ENCODE data around the gene WIPF1. TPM values are rescaled to one million over a fixed set of nuclear protein-coding genes. Genes with fewer than 3 reads are reported as not detected.

Gene WIPF1
- total RNA-seq, 1 experiment from 2014 or later, result 6.4 TPM

GRCh38 chr2:174610243-174610995 lies 12.8 kb upstream of the WIPF1 start:
- POLR2A ChIA-PET, result no interaction called here

GRCh38 chr2:174609261-174609660 lies 11.7 kb upstream of the WIPF1 start:
- no peak for DNase-seq (ENCODE audit: low spot score)
- Mint-ChIP-seq H3K27me3 (ENCODE audit: low read depth) (no peaks in the 10 kb centered on the region), H3K4me3 (no peak overlapping the region), H3K36me3 (no peaks in the 10 kb centered on the region), H3K4me1 (0 out of 2 replicates have a peak, but pooled peaks cover 2% of the 10 kb centered on the region), H3K27ac (no peak overlapping the region), H3K9me3 (no peaks in the 10 kb centered on the region)
- CTCF ChIA-PET, result interaction anchor here (0.7 to 0.8 kb wide), 2 partner anchors 74 to 91 kb away, joined by 3 read pairs; no protein-coding TSS in a partner anchor
- ATAC-seq, result no peak
- POLR2A ChIA-PET, result no interaction called here
- TF ChIP-seq CREB1 (CRISPR knock-in tag; IDR thresholded peaks at IDR 0.05), result no peak
- no peak for TF ChIP-seq GTF2I (CRISPR knock-in tag; conservative IDR thresholded peaks at IDR 0.05)
- no peak for TF ChIP-seq NFE2L1 (CRISPR knock-in tag; IDR thresholded peaks at IDR 0.05)
- no peak for TF ChIP-seq TEAD4 (CRISPR knock-in tag; IDR thresholded peaks at IDR 0.05)
- TF ChIP-seq HMGA2 (CRISPR knock-in tag; IDR thresholded peaks at IDR 0.05), result no peak
- no peak for TF ChIP-seq MAX (CRISPR knock-in tag; IDR thresholded peaks at IDR 0.05)
- TF ChIP-seq SOX15 (CRISPR knock-in tag; IDR thresholded peaks at IDR 0.05), result no peak
- no peak for TF ChIP-seq ZBTB21 (CRISPR knock-in tag; IDR thresholded peaks at IDR 0.05; ENCODE audit: borderline replicate concordance)
- TF ChIP-seq ATF1 (CRISPR knock-in tag; IDR thresholded peaks at IDR 0.05), result no peak
- TF ChIP-seq KAT7 (CRISPR knock-in tag; IDR thresholded peaks at IDR 0.05; ENCODE audit: borderline replicate concordance), result no peak
- TF ChIP-seq TP53 (CRISPR knock-in tag; IDR thresholded peaks at IDR 0.05), result no peak
- no peak for TF ChIP-seq ZNF512 (CRISPR knock-in tag; IDR thresholded peaks at IDR 0.05; ENCODE audit: borderline replicate concordance)
- TF ChIP-seq, protein P1, sequence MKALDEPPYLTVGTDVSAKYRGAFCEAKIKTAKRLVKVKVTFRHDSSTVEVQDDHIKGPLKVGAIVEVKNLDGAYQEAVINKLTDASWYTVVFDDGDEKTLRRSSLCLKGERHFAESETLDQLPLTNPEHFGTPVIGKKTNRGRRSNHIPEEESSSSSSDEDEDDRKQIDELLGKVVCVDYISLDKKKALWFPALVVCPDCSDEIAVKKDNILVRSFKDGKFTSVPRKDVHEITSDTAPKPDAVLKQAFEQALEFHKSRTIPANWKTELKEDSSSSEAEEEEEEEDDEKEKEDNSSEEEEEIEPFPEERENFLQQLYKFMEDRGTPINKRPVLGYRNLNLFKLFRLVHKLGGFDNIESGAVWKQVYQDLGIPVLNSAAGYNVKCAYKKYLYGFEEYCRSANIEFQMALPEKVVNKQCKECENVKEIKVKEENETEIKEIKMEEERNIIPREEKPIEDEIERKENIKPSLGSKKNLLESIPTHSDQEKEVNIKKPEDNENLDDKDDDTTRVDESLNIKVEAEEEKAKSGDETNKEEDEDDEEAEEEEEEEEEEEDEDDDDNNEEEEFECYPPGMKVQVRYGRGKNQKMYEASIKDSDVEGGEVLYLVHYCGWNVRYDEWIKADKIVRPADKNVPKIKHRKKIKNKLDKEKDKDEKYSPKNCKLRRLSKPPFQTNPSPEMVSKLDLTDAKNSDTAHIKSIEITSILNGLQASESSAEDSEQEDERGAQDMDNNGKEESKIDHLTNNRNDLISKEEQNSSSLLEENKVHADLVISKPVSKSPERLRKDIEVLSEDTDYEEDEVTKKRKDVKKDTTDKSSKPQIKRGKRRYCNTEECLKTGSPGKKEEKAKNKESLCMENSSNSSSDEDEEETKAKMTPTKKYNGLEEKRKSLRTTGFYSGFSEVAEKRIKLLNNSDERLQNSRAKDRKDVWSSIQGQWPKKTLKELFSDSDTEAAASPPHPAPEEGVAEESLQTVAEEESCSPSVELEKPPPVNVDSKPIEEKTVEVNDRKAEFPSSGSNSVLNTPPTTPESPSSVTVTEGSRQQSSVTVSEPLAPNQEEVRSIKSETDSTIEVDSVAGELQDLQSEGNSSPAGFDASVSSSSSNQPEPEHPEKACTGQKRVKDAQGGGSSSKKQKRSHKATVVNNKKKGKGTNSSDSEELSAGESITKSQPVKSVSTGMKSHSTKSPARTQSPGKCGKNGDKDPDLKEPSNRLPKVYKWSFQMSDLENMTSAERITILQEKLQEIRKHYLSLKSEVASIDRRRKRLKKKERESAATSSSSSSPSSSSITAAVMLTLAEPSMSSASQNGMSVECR (CRISPR knock-in tag; IDR thresholded peaks at IDR 0.05; ENCODE audit: borderline replicate concordance), result no peak
- no peak for TF ChIP-seq TCF7 (CRISPR knock-in tag; IDR thresholded peaks at IDR 0.05; ENCODE audit: low read depth)
- no peak for TF ChIP-seq E2F5 (CRISPR knock-in tag; IDR thresholded peaks at IDR 0.05)

More at GRCh38 chr2:174610243-174610995, 12.8 kb upstream of the WIPF1 start:
- DNase-seq (ENCODE audit: low spot score) (no peak), ATAC-seq (no peak)
- no peaks in the 10 kb centered on the region for H3K27me3 Mint-ChIP-seq (ENCODE audit: low read depth)
- no peaks in the 10 kb centered on the region for H3K36me3 Mint-ChIP-seq
- TF ChIP-seq SMAD3 (CRISPR knock-in tag; IDR thresholded peaks at IDR 0.05; ENCODE audit: borderline replicate concordance) (no peak), FOXJ3 (CRISPR knock-in tag; IDR thresholded peaks at IDR 0.05; ENCODE audit: borderline replicate concordance) (no peak), MXD4 (CRISPR knock-in tag; IDR thresholded peaks at IDR 0.05; ENCODE audit: borderline replicate concordance) (no peak), TEAD4 (CRISPR knock-in tag; IDR thresholded peaks at IDR 0.05) (no peak), CBFB (CRISPR knock-in tag; IDR thresholded peaks at IDR 0.05; ENCODE audit: low read depth) (no peak), NR2C2 (CRISPR knock-in tag; IDR thresholded peaks at IDR 0.05) (no peak), ATF1 (CRISPR knock-in tag; IDR thresholded peaks at IDR 0.05) (no peak), IRF2 (CRISPR knock-in tag; IDR thresholded peaks at IDR 0.05; ENCODE audit: borderline replicate concordance, low read depth) (no peak), MYBL2 (CRISPR knock-in tag; IDR thresholded peaks at IDR 0.05) (no peak), PRDM15 (CRISPR knock-in tag; IDR thresholded peaks at IDR 0.05) (no peak)
- 0 out of 2 replicates have a peak, but pooled peaks cover 2% of the 10 kb centered on the region for H3K4me1 Mint-ChIP-seq
- no peak overlapping the region for H3K4me3 Mint-ChIP-seq
- H3K9me3 Mint-ChIP-seq, result no peaks in the 10 kb centered on the region
- no peak overlapping the region for H3K27ac Mint-ChIP-seq
- CTCF ChIA-PET, result interaction anchor here (0.8 to 1.2 kb wide), 3 partner anchors 23 to 90 kb away, joined by 3 to 6 read pairs (median 3); no protein-coding TSS in a partner anchor

Data from WTC11 (cell line).